Sigmoid colon (tissue), 4 donors: ENCODE results near the gene ST6GAL2.

Experiments used
- POLR2A ChIP-seq, 2 donors: fragments of 450-650 bp; IDR thresholded peaks; one replicate each; pipeline ENCODE4 v1.6.1; 2016; ENCODE audit warnings: antibody characterized with exemption in 2 of 2, mild to moderate bottlenecking in 2 of 2, moderate library complexity in 2 of 2
- POLR2AphosphoS5 ChIP-seq, 4 donors: sonication (generic); formaldehyde crosslinking; IDR thresholded peaks; one replicate each; pipeline ENCODE4 v1.6.1; 2017; ENCODE audit warnings: antibody characterized with exemption in 4 of 4

GRCh38 chr2:106812383-106812782 is 73.6 kb downstream of the ST6GAL2 start:
- TF ChIP-seq POLR2AphosphoS5 (IDR thresholded peaks at IDR 0.05) (no peak), POLR2A (IDR thresholded peaks at IDR 0.05) (no peak)
